ENCODE measurements around the gene PCBP1. TPM values are rescaled to one million over a fixed set of nuclear protein-coding genes. Genes with fewer than 3 reads are reported as not detected.
"Not testable (repeated sequence)": the region's sequence is repeated elsewhere in the genome, so short reads cannot be mapped to it uniquely, and the experiment has no call there.

Gene PCBP1
- total and polyA plus RNA-seq, 12 donors = 32.8 to 511 (median 309) TPM

DNA sequence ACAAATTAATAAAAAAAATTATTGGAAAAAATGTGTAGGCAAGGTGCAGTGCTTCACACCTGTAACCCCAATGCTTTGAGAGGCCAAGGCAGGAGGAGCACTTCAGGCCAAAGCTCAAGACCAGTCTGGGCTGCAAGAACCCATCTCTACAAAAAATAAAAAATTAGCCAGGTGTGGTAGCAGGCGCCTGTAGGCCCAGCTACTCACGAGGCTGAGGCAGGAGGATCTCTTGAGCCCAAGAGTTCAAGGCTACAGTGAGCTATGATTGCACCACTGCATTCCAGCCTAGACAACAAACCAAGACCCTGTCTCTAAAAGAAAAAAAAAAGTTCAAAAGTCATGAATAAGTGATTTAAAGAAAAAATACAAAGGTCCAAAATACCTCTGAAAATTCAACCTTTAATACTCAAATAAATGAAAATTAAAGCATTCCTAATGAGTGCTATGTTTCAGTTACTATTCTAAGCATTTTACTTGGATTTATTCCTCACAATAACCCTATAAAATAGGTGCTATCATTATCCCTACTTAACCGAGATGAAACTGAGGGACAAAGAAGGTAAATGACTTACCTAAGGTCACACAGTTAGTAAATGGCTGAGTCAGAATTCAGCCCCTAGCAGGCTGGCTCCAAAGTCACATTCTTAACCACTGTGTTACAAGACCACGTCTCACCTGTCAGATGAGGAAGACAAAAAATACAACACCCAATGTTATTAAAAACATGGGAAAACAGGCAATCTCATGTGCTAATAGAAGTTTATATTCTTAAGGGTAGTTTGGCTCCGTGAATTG, 36.4 kb upstream of the PCBP1 start:
- H3K4me1 ChIP-seq (replicated peaks in 1 of 2) = peaks cover 0 to 9% of the 10 kb centered on the region in 2 donors
- H3K4me3 ChIP-seq = no peak overlapping the region
- no peak for DNase-seq
- intact Hi-C loops (cut with DNase I) = no loop called here
- TF ChIP-seq, protein P1, sequence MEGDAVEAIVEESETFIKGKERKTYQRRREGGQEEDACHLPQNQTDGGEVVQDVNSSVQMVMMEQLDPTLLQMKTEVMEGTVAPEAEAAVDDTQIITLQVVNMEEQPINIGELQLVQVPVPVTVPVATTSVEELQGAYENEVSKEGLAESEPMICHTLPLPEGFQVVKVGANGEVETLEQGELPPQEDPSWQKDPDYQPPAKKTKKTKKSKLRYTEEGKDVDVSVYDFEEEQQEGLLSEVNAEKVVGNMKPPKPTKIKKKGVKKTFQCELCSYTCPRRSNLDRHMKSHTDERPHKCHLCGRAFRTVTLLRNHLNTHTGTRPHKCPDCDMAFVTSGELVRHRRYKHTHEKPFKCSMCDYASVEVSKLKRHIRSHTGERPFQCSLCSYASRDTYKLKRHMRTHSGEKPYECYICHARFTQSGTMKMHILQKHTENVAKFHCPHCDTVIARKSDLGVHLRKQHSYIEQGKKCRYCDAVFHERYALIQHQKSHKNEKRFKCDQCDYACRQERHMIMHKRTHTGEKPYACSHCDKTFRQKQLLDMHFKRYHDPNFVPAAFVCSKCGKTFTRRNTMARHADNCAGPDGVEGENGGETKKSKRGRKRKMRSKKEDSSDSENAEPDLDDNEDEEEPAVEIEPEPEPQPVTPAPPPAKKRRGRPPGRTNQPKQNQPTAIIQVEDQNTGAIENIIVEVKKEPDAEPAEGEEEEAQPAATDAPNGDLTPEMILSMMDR (IDR thresholded peaks at IDR 0.05) = no peak
- no peak for TF ChIP-seq POLR2A (IDR thresholded peaks at IDR 0.05)
- H3K9me3 ChIP-seq (replicated peaks in 1 of 3) = no peaks in the 10 kb centered on the region
- 69 to 75% (median 74%) methylated on average over 5 of the region's 5 CpGs for WGBS, 4 donors
- no peak overlapping the region for H3K27ac ChIP-seq
- peaks cover 0 to 47% of the 10 kb centered on the region in 2 donors for H3K36me3 ChIP-seq (replicated peaks in 1 of 2)
- no peaks in the 10 kb centered on the region for H3K27me3 ChIP-seq

DNA sequence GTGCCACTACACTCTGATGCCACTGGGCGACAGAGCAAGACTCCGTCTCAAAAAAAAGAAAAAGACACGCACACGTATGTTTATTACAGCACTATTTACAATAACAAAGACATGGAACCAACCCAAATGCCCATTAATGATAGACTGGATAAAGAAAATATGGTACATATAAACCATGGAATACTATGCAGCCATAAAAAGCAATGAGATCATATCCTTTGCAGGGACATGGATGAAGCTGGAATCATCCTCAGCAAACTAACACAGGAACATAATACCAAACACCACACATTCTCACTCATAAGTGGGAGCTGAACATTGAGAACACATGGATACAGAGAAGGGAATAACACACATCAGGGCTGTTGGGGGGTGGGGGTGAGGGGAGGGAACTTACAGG, 32.0 kb upstream of the PCBP1 start:
- H3K27ac ChIP-seq; H3K27me3 ChIP-seq; DNase-seq; H3K9me3 ChIP-seq (replicated peaks in 1 of 3); intact Hi-C loops (cut with DNase I); H3K4me3 ChIP-seq; H3K4me1 ChIP-seq (replicated peaks in 1 of 2): not testable (repeated sequence)
- WGBS, 4 donors = 94 to 99% (median 97%) methylated on average over 4 of the region's 4 CpGs
- H3K36me3 ChIP-seq (replicated peaks in 1 of 2) = peaks cover 0 to 46% of the 10 kb centered on the region in 2 donors

DNA sequence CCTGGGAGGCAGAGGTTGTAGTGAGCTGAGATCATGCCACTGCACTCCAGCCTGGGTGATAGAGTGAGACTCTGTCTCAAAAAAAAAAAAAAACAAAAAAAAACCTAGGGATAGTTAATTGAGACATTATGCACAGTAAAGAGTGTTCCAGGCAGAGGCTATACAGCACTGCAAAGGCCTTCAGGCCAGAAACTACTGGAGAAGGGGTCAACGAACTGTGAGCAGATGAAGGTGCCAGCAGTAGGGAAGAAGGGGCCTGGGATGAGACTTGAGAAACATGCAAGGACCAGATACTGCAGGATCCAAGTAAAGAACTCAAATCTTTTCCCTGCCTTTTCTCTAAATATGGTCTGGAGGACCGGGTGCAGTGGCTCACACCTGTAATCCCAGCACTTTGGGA, 26.0 kb upstream of the PCBP1 start:
- no peak overlapping the region for H3K4me3 ChIP-seq
- peaks cover 0 to 55% of the 10 kb centered on the region in 2 donors for H3K36me3 ChIP-seq (replicated peaks in 1 of 2)
- H3K4me1 ChIP-seq (replicated peaks in 1 of 2) = no peaks in the 10 kb centered on the region
- no peaks in the 10 kb centered on the region for H3K9me3 ChIP-seq (replicated peaks in 1 of 3)
- H3K27me3 ChIP-seq = no peaks in the 10 kb centered on the region
- no peak overlapping the region for H3K27ac ChIP-seq
- peak in 1 of 7 donors; percentile 32 for DNase-seq
- intact Hi-C loops (cut with DNase I) = loop anchor here in 1 of 2 donors (10.0 kb wide), 1 partner anchor 147 kb away; the partner anchor contains the start of gene MXD1
- WGBS, 4 donors = 75 to 92% (median 77%) methylated on average over 2 of the region's 2 CpGs
- TF ChIP-seq, protein P1 (IDR thresholded peaks at IDR 0.05) = no peak
- no peak for TF ChIP-seq POLR2A (IDR thresholded peaks at IDR 0.05)

DNA sequence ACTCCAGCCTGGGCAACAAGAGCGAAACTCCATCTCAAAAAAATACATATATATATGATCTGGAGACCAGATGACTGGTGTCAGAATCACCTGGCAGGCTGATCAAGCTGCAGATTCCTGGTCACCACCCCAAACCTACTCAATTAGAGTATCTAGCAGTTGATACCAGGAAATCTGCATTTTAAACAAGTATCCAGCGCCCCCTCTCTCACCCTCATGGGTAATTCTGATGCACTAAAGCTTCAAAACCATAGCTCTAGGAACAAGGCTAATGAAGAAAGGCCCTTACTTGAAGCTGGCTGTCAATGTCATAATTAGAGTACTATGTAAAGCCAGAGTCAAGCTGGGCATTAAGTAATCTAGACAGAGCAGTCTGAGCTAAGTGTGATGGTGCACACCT, 25.0 kb upstream of the PCBP1 start:
- intact Hi-C loops (cut with DNase I) = loop anchor here in 1 of 2 donors (10.0 kb wide), 1 partner anchor 147 kb away; the partner anchor contains the start of gene MXD1
- no peak for TF ChIP-seq POLR2A (IDR thresholded peaks at IDR 0.05)
- TF ChIP-seq, protein P1 (IDR thresholded peaks at IDR 0.05) = no peak
- WGBS, 4 donors = 65 to 98% (median 96%) methylated on average over 2 of the region's 2 CpGs
- H3K36me3 ChIP-seq (replicated peaks in 1 of 2) = peaks cover 0 to 52% of the 10 kb centered on the region in 2 donors
- no peak overlapping the region for H3K4me3 ChIP-seq
- H3K27ac ChIP-seq = no peak overlapping the region
- DNase-seq = no peak
- no peaks in the 10 kb centered on the region for H3K4me1 ChIP-seq (replicated peaks in 1 of 2)
- no peaks in the 10 kb centered on the region for H3K27me3 ChIP-seq
- no peaks in the 10 kb centered on the region for H3K9me3 ChIP-seq (replicated peaks in 1 of 3)

Data from adrenal gland (tissue), 12 donors.